GM23338 (cell line): ENCODE results near the gene FXYD6. TPM values are rescaled to one million over a fixed set of nuclear protein-coding genes. Genes with fewer than 3 reads are reported as not detected.

Source experiments
- ATAC-seq: fragments of 200-7000 bp; cut with Tn5 transposase; 3 replicates; pipeline ENCODE4 v1.9.1; 2020
- DNase-seq: peaks from one replicate; pipeline ENCODE4 v3.0.0-alpha.2; 2015; ENCODE audit warnings: low spot score
- H2AFZ ChIP-seq: fragments of 200-600 bp; sonication (generic); 2 replicates; pipeline ENCODE4 v1.8.0; 2016; ENCODE audit warnings: antibody characterized with exemption, mild to moderate bottlenecking, moderate library complexity
- H3F3A ChIP-seq: fragments of 200-600 bp; sonication (generic); replicated peaks from 2 replicates; pipeline ENCODE4 v1.8.0; 2017; ENCODE audit warnings: antibody characterized with exemption, mixed run types, low read depth
- H3K27ac ChIP-seq: fragments of 200-600 bp; sonication (generic); 2 replicates; pipeline ENCODE4 v1.6.1; 2016; ENCODE audit warnings: low read depth
- H3K27me3 ChIP-seq: fragments of 200-600 bp; sonication (generic); 2 replicates; pipeline ENCODE4 v1.8.0; 2016; ENCODE audit warnings: mild to moderate bottlenecking, mixed run types, moderate library complexity; ENCODE audit not compliant: insufficient read depth
- H3K36me3 ChIP-seq: fragments of 200-600 bp; sonication (generic); 2 replicates; pipeline ENCODE4 v1.8.0; 2016; ENCODE audit warnings: mild to moderate bottlenecking; ENCODE audit not compliant: insufficient read depth
- H3K4me1 ChIP-seq: fragments of 200-600 bp; sonication (generic); 2 replicates; pipeline ENCODE4 v1.8.0; 2016; ENCODE audit warnings: mild to moderate bottlenecking, moderate library complexity; ENCODE audit not compliant: insufficient read depth
- H3K4me2 ChIP-seq: fragments of 200-600 bp; sonication (generic); 2 replicates; pipeline ENCODE4 v1.7.1; 2017; ENCODE audit warnings: mixed run types
- H3K4me3 ChIP-seq: fragments of 200-600 bp; sonication (generic); 2 replicates; pipeline ENCODE4 v1.6.1; 2016; ENCODE audit warnings: mixed run types
- H3K79me2 ChIP-seq: fragments of 200-600 bp; sonication (generic); replicated peaks from 2 replicates; pipeline ENCODE4 v1.8.0; 2017; ENCODE audit warnings: mild to moderate bottlenecking; ENCODE audit not compliant: insufficient read depth
- H3K9me2 ChIP-seq: fragments of 200-600 bp; sonication (generic); 2 replicates; pipeline ENCODE4 v1.8.0; 2017; ENCODE audit not compliant: insufficient read depth
- H4K20me1 ChIP-seq: fragments of 200-600 bp; sonication (generic); replicated peaks from 2 replicates; pipeline ENCODE4 v1.8.0; 2017; ENCODE audit warnings: mild to moderate bottlenecking; ENCODE audit not compliant: insufficient read depth
- H3K27ac Mint-ChIP-seq: 2 replicates; pipeline ENCODE4 v1.8.0; 2020; ENCODE audit warnings: inconsistent platforms, mild to moderate bottlenecking, moderate library complexity, mixed read lengths
- H3K27me3 Mint-ChIP-seq: 3 replicates; pipeline ENCODE4 v1.8.0; 2022; ENCODE audit warnings: low read depth, mild to moderate bottlenecking, moderate library complexity, mixed read lengths, inconsistent platforms; ENCODE audit not compliant: insufficient read depth, poor library complexity
- H3K36me3 Mint-ChIP-seq: 3 replicates; pipeline ENCODE4 v1.8.0; 2021; ENCODE audit warnings: low read depth, mild to moderate bottlenecking, inconsistent platforms, moderate library complexity, mixed read lengths
- H3K4me1 Mint-ChIP-seq: 3 replicates; pipeline ENCODE4 v1.8.0; 2020; ENCODE audit warnings: mild to moderate bottlenecking, inconsistent platforms, mixed read lengths
- H3K4me3 Mint-ChIP-seq: 3 replicates; pipeline ENCODE4 v1.8.0; 2021; ENCODE audit warnings: moderate library complexity, mild to moderate bottlenecking, inconsistent platforms, mixed read lengths
- H3K9me3 Mint-ChIP-seq: 3 replicates; pipeline ENCODE4 v1.8.0; 2020; ENCODE audit warnings: moderate library complexity, mild to moderate bottlenecking, inconsistent platforms, mixed read lengths
- CREB1 ChIP-seq: fragments of 250-450 bp; sonication (Bioruptor Pico); IDR thresholded peaks from 2 replicates; pipeline ENCODE4 v1.5.0; 2020; ENCODE audit warnings: low read depth, mild to moderate bottlenecking, moderate library complexity
- EZH2 ChIP-seq: fragments of 200-600 bp; sonication (generic); IDR thresholded peaks from one replicate; pipeline ENCODE4 v1.8.0; 2017; ENCODE audit warnings: antibody characterized with exemption, mild to moderate bottlenecking, low read depth; ENCODE audit not compliant: unreplicated experiment
- EZH2phosphoT487 ChIP-seq: fragments of 200-600 bp; sonication (generic); IDR thresholded peaks from one replicate; pipeline ENCODE4 v1.8.1; 2018; ENCODE audit warnings: antibody characterized with exemption; ENCODE audit not compliant: unreplicated experiment
- JUNB ChIP-seq: IDR thresholded peaks from one replicate; pipeline ENCODE4 v1.6.1; 2016; ENCODE audit warnings: antibody characterized with exemption; ENCODE audit not compliant: unreplicated experiment
- NANOG ChIP-seq: IDR thresholded peaks from 2 replicates; pipeline ENCODE4 v1.6.1; 2016; ENCODE audit warnings: antibody characterized with exemption, borderline replicate concordance
- POLR2AphosphoS5 ChIP-seq: IDR thresholded peaks from 2 replicates; pipeline ENCODE4 v1.6.1; 2016; ENCODE audit warnings: antibody characterized with exemption, low read depth
- STAT1 ChIP-seq: IDR thresholded peaks from one replicate; pipeline ENCODE4 v1.6.1; 2016; ENCODE audit warnings: antibody characterized with exemption; ENCODE audit not compliant: unreplicated experiment
- ZNF114 ChIP-seq: fragments of 250-450 bp; sonication (Bioruptor Pico); IDR thresholded peaks from 2 replicates; pipeline ENCODE4 v1.5.0; 2020; ENCODE audit warnings: mild to moderate bottlenecking, moderate library complexity
- ZNF331 ChIP-seq: fragments of 250-450 bp; sonication (Bioruptor Pico); IDR thresholded peaks from 2 replicates; pipeline ENCODE4 v1.5.0; 2020; ENCODE audit warnings: low read depth, mild to moderate bottlenecking, moderate library complexity
- polyA plus RNA-seq: library from polyadenylated mRNA; unstranded; fragments of >200 nt; fragmentation: Nextera tagmentation; extraction: Ambion mirVana; gene quantifications from 2 replicates; pipeline ENCODE4 v1.2.1, GENCODE V29; 2016
- total RNA-seq: library from RNA; depleted of rRNA; stranded (reverse); fragments of >200 nt; shearing (Covaris generic); gene quantifications from 2 replicates; pipeline ENCODE4 v1.2.3, GENCODE V29; 2014
- TF ChIP-seq, protein P1 (sequence below): IDR thresholded peaks from one replicate; pipeline ENCODE4 v1.6.1; 2018; ENCODE audit warnings: antibody characterized with exemption; ENCODE audit not compliant: unreplicated experiment
- TF ChIP-seq, protein P2 (sequence below): fragments of 250-450 bp; sonication (Bioruptor Pico); IDR thresholded peaks from 2 replicates; pipeline ENCODE4 v1.5.0; 2020; ENCODE audit warnings: mild to moderate bottlenecking, moderate library complexity
- TF ChIP-seq, protein P3 (sequence below): IDR thresholded peaks from 2 replicates; pipeline ENCODE4 v1.6.1; 2016; ENCODE audit warnings: antibody characterized with exemption
- TF ChIP-seq, protein P4 (sequence below), 2 experiments: fragments of 200-600 bp in 1 of 2; sonication (generic) in 1 of 2; conservative IDR thresholded peaks; 2 replicates each; pipeline versions ENCODE4 v1.5.1 to v1.6.1; 2016 to 2017; ENCODE audit warnings: antibody characterized with exemption in 2 of 2, low read depth in 2 of 2, mild to moderate bottlenecking in 2 of 2, moderate library complexity in 1 of 2

The FXYD6 gene
- total and polyA plus RNA-seq, 2 experiments from 2014 or later, result 26.2 to 30.7 TPM

DNA sequence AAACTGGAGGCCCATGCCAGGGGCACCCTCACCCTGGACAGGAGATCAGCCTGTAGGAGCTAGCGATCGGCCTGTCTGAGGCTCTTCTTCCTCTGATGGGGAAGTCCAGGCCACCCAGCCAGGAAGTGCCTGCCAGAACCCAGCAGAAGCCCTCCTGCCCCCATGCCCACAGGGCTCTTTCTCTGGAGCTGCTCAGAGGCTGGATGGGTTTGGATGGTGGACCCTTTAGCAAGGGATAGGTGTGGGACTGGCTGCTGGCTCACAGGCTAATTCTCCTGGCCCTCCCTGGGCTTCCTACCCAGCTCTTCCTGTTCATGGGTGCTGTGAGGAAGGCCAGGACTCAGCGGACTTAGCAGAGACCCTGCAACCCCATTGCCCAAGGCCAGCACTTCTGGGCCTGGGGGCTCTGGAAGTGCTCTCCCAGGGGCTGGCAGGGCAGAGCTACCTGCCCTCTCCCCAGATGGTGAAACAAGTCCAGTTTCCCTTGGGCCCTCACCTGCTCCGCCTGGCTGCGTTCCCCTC lies 59.6 kb downstream of the FXYD6 start:
- TF ChIP-seq, protein P1, sequence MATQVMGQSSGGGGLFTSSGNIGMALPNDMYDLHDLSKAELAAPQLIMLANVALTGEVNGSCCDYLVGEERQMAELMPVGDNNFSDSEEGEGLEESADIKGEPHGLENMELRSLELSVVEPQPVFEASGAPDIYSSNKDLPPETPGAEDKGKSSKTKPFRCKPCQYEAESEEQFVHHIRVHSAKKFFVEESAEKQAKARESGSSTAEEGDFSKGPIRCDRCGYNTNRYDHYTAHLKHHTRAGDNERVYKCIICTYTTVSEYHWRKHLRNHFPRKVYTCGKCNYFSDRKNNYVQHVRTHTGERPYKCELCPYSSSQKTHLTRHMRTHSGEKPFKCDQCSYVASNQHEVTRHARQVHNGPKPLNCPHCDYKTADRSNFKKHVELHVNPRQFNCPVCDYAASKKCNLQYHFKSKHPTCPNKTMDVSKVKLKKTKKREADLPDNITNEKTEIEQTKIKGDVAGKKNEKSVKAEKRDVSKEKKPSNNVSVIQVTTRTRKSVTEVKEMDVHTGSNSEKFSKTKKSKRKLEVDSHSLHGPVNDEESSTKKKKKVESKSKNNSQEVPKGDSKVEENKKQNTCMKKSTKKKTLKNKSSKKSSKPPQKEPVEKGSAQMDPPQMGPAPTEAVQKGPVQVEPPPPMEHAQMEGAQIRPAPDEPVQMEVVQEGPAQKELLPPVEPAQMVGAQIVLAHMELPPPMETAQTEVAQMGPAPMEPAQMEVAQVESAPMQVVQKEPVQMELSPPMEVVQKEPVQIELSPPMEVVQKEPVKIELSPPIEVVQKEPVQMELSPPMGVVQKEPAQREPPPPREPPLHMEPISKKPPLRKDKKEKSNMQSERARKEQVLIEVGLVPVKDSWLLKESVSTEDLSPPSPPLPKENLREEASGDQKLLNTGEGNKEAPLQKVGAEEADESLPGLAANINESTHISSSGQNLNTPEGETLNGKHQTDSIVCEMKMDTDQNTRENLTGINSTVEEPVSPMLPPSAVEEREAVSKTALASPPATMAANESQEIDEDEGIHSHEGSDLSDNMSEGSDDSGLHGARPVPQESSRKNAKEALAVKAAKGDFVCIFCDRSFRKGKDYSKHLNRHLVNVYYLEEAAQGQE, result no peak
- no peak for TF ChIP-seq NANOG
- no peak for TF ChIP-seq CREB1
- TF ChIP-seq EZH2phosphoT487, result no peak
- TF ChIP-seq, protein P2, sequence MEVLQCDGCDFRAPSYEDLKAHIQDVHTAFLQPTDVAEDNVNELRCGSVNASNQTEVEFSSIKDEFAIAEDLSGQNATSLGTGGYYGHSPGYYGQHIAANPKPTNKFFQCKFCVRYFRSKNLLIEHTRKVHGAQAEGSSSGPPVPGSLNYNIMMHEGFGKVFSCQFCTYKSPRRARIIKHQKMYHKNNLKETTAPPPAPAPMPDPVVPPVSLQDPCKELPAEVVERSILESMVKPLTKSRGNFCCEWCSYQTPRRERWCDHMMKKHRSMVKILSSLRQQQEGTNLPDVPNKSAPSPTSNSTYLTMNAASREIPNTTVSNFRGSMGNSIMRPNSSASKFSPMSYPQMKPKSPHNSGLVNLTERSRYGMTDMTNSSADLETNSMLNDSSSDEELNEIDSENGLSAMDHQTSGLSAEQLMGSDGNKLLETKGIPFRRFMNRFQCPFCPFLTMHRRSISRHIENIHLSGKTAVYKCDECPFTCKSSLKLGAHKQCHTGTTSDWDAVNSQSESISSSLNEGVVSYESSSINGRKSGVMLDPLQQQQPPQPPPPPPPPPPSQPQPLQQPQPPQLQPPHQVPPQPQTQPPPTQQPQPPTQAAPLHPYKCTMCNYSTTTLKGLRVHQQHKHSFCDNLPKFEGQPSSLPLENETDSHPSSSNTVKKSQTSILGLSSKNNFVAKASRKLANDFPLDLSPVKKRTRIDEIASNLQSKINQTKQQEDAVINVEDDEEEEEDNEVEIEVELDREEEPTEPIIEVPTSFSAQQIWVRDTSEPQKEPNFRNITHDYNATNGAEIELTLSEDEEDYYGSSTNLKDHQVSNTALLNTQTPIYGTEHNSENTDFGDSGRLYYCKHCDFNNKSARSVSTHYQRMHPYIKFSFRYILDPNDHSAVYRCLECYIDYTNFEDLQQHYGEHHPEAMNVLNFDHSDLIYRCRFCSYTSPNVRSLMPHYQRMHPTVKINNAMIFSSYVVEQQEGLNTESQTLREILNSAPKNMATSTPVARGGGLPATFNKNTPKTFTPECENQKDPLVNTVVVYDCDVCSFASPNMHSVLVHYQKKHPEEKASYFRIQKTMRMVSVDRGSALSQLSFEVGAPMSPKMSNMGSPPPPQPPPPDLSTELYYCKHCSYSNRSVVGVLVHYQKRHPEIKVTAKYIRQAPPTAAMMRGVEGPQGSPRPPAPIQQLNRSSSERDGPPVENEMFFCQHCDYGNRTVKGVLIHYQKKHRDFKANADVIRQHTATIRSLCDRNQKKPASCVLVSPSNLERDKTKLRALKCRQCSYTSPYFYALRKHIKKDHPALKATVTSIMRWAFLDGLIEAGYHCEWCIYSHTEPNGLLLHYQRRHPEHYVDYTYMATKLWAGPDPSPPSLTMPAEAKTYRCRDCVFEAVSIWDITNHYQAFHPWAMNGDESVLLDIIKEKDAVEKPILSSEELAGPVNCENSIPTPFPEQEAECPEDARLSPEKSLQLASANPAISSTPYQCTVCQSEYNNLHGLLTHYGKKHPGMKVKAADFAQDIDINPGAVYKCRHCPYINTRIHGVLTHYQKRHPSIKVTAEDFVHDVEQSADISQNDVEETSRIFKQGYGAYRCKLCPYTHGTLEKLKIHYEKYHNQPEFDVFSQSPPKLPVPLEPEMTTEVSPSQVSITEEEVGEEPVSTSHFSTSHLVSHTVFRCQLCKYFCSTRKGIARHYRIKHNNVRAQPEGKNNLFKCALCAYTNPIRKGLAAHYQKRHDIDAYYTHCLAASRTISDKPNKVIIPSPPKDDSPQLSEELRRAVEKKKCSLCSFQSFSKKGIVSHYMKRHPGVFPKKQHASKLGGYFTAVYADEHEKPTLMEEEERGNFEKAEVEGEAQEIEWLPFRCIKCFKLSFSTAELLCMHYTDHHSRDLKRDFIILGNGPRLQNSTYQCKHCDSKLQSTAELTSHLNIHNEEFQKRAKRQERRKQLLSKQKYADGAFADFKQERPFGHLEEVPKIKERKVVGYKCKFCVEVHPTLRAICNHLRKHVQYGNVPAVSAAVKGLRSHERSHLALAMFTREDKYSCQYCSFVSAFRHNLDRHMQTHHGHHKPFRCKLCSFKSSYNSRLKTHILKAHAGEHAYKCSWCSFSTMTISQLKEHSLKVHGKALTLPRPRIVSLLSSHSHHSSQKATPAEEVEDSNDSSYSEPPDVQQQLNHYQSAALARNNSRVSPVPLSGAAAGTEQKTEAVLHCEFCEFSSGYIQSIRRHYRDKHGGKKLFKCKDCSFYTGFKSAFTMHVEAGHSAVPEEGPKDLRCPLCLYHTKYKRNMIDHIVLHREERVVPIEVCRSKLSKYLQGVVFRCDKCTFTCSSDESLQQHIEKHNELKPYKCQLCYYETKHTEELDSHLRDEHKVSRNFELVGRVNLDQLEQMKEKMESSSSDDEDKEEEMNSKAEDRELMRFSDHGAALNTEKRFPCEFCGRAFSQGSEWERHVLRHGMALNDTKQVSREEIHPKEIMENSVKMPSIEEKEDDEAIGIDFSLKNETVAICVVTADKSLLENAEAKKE (CRISPR knock-in tag), result no peak
- TF ChIP-seq, protein P3, sequence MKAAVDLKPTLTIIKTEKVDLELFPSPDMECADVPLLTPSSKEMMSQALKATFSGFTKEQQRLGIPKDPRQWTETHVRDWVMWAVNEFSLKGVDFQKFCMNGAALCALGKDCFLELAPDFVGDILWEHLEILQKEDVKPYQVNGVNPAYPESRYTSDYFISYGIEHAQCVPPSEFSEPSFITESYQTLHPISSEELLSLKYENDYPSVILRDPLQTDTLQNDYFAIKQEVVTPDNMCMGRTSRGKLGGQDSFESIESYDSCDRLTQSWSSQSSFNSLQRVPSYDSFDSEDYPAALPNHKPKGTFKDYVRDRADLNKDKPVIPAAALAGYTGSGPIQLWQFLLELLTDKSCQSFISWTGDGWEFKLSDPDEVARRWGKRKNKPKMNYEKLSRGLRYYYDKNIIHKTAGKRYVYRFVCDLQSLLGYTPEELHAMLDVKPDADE, result no peak
- TF ChIP-seq POLR2AphosphoS5, result no peak
- TF ChIP-seq STAT1, result no peak
- no peak for TF ChIP-seq EZH2
- TF ChIP-seq, protein P4, sequence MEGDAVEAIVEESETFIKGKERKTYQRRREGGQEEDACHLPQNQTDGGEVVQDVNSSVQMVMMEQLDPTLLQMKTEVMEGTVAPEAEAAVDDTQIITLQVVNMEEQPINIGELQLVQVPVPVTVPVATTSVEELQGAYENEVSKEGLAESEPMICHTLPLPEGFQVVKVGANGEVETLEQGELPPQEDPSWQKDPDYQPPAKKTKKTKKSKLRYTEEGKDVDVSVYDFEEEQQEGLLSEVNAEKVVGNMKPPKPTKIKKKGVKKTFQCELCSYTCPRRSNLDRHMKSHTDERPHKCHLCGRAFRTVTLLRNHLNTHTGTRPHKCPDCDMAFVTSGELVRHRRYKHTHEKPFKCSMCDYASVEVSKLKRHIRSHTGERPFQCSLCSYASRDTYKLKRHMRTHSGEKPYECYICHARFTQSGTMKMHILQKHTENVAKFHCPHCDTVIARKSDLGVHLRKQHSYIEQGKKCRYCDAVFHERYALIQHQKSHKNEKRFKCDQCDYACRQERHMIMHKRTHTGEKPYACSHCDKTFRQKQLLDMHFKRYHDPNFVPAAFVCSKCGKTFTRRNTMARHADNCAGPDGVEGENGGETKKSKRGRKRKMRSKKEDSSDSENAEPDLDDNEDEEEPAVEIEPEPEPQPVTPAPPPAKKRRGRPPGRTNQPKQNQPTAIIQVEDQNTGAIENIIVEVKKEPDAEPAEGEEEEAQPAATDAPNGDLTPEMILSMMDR (conservative IDR thresholded peaks at IDR 0.05; ENCODE audit: low read depth in 2 of 2), result no peak
- TF ChIP-seq ZNF331 (CRISPR knock-in tag), result no peak
- TF ChIP-seq ZNF114, result no peak
- no peak for TF ChIP-seq JUNB
- H3K36me3 Mint-ChIP-seq, result no peaks in the 10 kb centered on the region
- Histone ChIP-seq H3K4me2 (peak overlapping the region; percentile 76; the same call in 1 of the 2 replicates), H3F3A (no peaks in the 10 kb centered on the region), H3K79me2 (no peaks in the 10 kb centered on the region), H3K9me2 (no peaks in the 10 kb centered on the region), H2AFZ (peak overlapping the region; percentile 86), H3K4me3 (no peak overlapping the region), H3K27ac (no peak overlapping the region), H3K4me1 (peaks cover 13% of the 10 kb centered on the region; the same call in 1 of the 2 replicates), H3K36me3 (no peaks in the 10 kb centered on the region), H4K20me1 (no peaks in the 10 kb centered on the region; the same call in 1 of the 2 replicates), H3K27me3 (no peaks in the 10 kb centered on the region)
- no peak for DNase-seq
- no peak overlapping the region for H3K27ac Mint-ChIP-seq
- H3K27me3 Mint-ChIP-seq, result peaks cover 11% of the 10 kb centered on the region
- peaks cover 50% of the 10 kb centered on the region for H3K4me1 Mint-ChIP-seq
- H3K9me3 Mint-ChIP-seq, result no peaks in the 10 kb centered on the region
- no peak overlapping the region for H3K4me3 Mint-ChIP-seq
- ATAC-seq, result no peak
